Right hindlimb (tissue), 1 donor: ENCODE results near the gene FGF11.
A peak's percentile ranks its signal among the peaks of the same experiment; 100 is the strongest.
"Not testable (repeated sequence)": the region's sequence is repeated elsewhere in the genome, so short reads cannot be mapped to it uniquely, and the experiment has no call there.

ENCODE experiments used
- DNase-seq: peaks from one replicate; pipeline ENCODE4 v3.0.0-alpha.2; 2018

FGF11 gene

DNA sequence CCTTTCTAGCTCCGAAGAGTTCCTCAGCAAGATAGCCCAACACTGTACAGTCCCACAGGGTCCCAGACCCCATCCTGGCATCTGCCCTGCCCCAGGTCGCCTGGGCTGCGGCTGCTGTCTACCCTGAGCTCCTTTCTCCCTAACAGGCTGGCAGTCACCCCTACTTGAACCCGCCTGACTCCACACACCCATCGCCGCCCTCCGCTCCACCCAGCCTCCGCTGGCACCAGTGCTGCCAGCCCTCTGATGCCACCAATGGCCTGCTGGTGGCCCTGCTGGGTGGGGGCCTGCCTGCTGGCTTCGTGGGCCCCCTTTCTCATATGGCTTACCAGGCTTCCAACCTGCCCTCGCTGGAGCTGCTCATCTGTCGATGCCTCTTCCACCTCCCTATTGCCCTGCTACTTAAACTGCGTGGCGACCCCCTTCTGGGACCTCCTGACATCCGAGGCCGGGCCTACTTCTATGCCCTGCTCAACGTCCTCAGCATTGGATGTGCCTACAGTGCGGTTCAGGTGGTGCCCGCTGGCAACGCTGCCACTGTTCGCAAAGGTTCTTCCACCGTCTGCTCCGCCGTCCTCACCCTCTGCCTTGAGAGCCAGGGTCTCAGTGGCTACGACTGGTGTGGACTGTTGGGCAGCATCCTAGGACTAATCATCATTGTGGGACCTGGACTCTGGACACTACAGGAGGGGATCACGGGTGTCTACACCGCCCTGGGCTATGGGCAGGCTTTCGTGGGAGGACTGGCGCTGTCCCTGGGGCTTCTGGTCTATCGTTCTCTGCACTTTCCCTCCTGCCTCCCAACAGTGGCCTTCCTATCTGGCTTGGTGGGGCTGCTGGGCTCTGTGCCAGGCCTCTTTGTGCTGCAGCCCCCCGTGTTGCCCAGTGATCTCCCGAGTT lies 42.8 kb downstream of the FGF11 start:
- DNase-seq: not testable (repeated sequence)

DNA sequence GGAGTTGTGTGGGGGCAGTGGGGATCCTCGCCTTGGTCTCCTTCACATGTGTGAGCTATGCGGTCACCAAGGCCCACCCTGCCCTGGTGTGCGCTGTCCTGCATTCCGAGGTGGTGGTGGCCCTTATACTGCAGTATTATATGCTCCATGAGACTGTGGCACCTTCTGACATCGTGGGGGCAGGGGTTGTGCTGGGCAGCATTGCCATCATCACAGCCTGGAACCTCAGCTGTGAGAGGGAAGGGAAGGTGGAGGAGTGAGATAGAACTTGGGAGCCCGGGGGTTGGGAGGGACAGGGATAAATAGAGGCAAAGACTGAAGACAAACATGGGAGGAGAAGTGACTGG lies 43.4 kb downstream of the FGF11 start:
- DNase-seq: not testable (repeated sequence)

DNA sequence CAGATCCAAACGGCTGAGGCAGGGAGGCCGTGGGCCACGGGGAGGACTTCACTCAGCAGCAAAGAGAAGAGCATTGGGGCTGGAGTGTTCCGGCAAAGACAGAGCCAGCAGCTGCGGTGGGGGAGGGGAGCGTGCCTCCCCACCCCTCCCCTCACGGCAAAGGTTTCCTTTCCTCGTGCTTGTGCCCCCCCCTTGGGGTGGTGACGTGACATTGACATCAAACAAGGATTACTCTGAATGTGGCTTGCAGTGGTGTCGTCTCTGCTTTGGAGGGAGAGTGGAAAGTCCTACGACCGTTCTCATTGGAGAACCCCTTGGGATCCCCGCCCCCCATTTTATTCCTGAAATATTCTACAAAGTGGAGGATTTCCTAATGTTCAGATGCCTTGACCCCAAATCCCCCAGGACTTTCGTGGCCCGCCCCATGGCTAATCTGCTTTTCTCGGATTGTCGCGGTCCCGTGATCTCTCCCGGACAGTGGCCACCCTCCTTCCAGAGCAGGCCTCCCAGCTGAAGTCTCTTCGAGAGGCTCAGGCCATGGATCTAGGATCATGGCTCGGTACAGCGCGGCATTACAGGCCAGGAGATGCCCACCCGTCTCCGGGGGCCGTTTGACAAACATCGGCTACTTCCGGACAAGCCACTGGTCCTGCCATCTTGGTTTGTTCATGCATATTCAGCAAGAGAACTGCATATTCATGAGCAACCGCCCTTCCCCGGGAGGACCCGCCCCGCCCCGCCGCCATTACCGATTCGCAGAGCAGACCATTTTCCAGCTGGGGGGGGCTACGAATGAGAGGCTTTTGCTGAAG lies 44.1 kb downstream of the FGF11 start:
- peak; percentile 97 for DNase-seq

DNA sequence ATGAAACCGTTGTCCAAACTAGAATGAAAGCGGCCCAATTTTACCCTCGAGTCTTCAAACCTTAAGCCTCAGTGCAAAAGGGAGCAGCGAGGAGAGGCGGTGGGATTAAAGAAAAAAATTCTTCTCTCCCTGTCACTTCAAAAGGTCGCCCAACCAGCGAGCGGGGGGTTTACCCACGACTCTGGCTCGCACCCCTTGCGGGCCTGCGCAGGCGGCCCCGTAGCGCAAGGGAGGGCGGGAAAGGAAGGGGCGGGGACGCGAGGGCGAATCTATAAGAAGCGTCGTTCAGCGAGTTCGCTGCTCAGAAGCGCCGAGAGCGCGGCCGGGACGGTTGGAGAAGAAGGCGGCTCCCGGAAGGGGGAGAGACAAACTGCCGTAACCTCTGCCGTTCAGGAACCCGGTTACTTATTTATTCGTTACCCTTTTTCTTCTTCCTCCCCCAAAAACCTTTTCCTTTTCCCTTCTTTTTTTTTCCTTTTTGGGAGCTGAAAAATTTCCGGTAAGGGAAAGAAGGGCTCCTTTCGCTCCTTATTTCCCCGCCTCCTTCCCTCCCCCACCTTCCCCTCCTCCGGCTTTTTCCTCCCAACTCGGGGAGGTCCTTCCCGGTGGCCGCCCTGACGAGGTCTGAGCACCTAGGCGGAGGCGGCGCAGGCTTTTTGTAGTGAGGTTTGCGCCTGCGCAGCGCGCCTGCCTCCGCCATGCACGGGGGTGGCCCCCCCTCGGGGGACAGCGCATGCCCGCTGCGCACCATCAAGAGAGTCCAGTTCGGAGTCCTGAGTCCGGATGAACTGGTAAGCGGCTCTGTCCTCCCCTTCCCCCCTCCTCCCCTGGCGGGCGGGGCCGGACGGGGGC lies 45.0 kb downstream of the FGF11 start, which contains the start of gene POLR2A:
Gene POLR2A (plus strand): TSS at position 300 of the 852 bp plus-strand sequence.
- peak; percentile 99 for DNase-seq

DNA sequence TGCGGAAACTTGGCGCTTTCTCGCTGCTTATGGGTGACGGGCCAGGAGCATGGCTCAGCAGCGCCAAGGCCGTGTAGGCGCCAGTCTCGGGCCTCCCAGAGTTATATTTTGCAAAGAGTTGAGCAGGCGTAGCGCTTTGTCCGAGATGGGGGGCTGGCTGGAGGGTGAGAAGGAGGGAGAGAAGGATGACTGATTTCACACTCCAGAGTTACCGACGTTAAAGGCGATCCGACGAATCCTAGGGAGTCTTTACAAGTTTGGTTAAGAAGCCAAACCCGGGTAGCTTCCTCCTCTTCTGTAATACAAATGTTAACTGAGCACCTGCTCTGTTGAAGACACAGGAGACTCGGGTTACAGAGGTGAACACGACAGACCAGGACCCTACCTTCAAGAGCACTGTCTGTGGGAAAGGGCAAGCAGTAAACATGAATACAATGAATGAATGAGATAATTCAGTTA lies 45.6 kb downstream of the FGF11 start:
- DNase-seq: no peak

DNA sequence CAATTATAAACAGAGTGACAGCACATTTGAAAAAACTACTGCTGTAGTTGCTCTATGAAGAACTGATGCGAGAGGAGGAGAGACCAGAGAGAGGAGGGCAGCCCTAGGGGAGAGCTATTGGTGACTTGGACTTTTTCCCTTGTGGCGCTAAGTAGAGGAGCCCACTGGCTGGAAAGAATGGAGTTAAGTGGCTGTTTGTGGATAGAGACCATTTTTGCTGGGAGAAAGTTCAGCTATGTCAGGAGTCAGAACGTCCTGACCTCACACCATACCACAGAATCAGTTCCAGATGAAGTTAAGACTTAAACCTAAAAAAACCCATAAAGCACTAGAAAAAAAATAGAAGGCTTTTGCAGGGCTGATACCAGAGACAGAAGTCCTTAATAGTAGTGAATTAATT lies 46.9 kb downstream of the FGF11 start:
- DNase-seq: no peak

DNA sequence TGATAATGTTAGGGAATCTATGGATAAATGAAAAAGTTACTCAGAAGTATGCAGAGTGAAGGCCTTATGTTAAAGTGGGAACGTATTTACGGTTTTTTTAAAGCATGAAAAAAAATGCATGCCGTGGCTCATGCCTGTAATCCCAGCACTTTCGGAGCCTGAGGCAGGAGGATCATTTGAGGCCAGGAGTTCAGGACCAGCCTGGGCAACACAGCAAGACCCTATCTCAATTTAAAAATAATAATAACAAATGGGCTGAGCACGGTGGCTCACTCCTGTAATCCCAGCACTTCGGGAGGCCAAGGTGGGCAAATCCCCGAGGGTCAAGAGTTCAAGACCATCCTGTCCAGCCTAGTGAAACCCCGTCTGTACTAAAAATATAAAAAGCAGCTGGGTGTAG lies 50.8 kb downstream of the FGF11 start:
- no peak for DNase-seq

DNA sequence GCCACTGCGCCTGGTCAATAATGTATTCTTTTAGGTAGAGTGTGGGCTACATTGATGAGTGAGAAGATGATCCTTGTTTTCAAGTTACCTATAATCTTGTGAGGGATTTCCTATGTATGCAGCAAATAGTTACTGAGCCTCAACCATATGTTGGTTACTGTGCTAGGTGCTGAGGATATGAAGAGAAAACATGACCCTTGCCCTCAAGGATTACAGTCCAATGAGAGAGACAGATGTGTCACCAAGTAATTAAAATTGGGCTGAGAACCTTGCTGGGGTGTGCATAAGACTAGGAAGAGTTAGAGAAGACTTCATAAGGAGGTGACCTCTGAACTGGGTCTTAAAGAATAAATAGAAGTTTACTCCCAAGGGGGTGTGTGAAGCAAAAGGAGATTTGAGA lies 52.3 kb downstream of the FGF11 start:
- no peak for DNase-seq

DNA sequence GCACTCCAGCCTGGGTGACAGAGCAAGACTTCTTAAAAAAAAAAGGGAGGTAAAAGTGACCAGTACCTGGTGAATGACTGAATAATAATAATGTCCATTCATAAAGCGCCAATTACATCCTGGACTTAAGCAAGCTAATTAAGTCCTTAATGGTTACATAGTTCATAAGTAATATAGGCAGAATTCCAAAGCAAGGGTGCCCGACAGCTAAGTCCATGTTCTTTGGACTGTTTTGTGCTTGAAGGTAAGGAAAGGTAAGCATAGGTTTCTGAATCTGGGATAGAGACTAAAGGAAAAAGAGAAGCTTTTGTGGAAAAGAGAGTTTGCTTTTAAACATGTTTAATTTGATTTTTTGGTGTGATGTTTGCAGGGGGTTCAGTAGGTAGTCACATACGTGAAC lies 54.6 kb downstream of the FGF11 start:
- no peak for DNase-seq
